ENCODE results near the gene SLC48A1.
"Not testable (repeated sequence)": the region's sequence is repeated elsewhere in the genome, so short reads cannot be mapped to it uniquely, and the experiment has no call there.

The SLC48A1 gene

GRCh38 chr12:47813511-47814196 lies 40.6 kb downstream of the SLC48A1 start:
- DNase-seq = no peak

DNA sequence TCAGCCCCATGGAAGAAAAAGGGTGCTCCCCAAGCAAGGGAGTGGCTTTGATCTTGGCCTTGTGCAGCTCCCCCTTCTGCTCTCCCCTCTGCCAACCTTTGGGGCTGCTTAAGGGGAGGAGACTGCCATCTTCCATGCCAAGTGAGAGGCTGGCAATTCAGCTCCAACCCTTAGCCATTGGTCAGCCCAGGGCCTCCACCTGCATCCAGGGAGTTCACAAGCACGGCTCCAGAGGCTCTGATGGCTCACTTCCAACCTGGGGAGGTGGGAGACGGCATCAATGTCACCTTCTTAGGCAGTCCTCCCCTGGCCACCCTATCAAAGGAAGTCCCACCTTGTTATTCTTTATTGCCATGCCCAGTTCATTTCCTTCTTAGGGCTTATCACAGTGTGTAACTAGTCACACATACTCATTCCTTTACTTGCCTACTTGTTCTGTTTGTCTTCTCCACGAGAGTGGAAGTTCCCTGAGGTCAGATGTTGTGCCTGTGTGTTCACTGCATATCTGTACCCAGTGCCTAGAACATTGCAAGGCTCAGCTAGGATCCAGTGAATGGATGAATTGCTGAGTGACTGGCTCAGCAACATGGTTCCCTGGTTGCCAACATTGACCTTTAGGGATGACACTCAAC lies 41.6 kb downstream of the SLC48A1 start:
- DNase-seq = no peak

GRCh38 chr12:47815447-47815846 lies 42.4 kb downstream of the SLC48A1 start:
- DNase-seq = not testable (repeated sequence)

DNA sequence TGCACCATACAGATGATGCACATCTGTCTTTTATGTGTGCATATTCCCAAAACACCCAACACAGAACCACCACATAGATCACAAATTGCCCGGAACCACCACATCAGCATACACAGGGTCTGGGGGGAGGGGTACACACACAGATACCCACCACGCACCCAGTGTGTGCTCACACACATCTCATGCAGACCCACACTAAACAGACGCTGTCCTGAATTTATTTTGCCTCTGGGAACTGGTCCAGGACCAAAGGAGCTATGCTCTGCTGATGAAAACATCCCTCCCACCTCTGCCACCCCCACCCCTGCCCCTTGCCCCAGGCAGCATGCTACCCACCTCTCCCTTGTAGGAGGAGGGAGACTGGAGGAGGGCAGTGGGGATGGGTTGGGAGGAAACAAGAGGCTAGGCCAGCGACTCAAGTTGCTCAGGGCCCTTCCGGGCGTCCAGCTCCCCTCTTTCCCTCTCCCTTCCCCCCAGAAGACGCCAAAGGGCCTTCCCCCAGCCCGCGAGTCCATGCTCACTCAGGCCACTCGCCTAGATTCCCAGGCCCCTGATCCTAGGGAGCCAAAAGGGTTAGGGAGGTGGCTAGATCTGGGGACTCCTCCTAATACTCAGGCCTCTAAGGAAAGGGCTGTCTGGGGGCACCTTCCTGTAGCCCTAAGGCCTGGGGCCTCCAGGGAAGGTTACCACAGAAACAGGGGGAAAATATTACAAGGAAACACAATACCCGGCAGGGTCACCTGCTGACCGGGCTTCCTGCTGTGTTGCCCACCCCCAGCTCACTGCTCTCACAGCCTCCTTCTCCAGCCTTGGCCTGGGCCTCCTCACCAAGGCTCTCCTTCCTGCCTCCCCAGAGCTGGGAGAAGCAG lies 43.6 kb downstream of the SLC48A1 start:
- no peak for DNase-seq

DNA sequence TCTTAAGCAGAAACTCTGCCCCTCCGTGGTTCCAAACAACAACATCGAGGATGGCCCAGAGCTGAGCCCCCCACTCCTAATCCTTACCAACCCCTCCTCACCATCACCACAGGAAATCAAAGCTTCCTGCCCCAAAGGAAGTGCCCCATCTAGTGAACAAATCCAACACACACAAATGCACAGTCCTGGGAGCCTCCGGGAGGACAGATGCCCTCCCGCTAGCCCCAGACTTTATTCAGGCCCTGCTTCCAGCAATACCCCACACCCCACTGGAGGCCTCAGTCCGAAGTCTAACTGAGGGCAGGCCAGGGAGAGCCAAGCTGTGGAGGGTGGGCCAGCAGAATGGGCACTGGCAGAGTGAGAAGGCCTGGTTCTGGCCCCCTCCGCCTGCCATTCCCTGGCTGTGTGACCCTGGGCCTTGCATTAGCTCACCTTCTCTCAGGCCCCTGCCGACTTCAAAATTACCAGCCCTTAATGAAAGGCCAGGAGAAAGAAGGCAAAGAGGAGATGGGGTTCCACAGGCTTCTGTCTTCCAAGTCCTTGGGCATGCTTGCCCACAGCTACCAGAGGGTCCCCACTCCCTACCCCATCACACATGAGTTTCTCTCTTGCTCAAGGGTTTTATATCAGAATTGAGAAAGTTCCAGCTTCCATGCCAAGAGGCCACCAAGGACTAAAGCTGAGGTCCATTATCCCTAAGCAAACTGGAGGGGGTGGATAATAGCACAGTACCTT lies 44.4 kb downstream of the SLC48A1 start:
- no peak for DNase-seq

- DNase-seq = no peak
Measured at GRCh38 chr12:47818007-47818376, 45.0 kb downstream of the SLC48A1 start.

DNA sequence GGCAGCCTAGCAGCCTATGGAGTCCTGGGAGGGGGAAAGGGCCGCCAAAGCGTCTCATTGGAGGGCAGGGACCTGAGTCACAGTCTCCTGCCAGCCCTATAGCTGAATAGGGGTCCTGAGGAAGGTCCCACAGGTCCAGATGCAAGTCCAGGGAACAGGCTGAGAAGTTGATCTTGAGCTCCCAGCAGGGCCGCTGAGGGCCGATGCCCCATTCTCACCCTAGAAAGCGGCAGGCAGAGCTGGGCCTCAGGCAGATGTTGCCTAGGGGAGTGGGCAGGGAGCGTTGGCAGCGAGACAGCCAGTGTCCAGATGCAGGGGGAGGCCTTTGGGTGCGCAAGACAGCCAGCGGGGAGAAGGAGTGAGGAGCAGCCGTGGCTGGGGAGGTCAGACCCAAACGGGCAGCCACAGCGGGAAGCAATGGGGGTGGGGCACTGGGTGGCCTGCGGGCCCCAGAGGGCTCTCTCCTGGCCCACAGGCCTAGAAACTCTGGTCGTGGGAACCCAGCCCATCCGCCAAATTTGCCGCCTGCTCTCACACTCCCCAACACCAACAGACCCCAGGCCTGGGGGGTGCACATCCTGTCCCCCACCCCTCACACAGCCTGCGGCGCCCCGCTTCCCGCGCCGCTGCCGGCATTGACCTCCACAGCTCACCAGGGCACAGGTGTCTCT lies 45.6 kb downstream of the SLC48A1 start:
- no peak for DNase-seq

- DNase-seq = peak; percentile 32
Measured at GRCh38 chr12:47819138-47819895, 46.3 kb downstream of the SLC48A1 start.

GRCh38 chr12:47819896-47820630 lies 47.0 kb downstream of the SLC48A1 start, which contains the start of gene HDAC7:
HDAC7 (minus strand) TSS chr12:47819903; CDS start chr12:47819785, 118 bp downstream.
- peak; percentile 52 for DNase-seq

- no peak for DNase-seq
Measured at GRCh38 chr12:47820631-47821345, 47.8 kb downstream of the SLC48A1 start.

GRCh38 chr12:47821346-47821706 lies 48.3 kb downstream of the SLC48A1 start:
- no peak for DNase-seq

DNA sequence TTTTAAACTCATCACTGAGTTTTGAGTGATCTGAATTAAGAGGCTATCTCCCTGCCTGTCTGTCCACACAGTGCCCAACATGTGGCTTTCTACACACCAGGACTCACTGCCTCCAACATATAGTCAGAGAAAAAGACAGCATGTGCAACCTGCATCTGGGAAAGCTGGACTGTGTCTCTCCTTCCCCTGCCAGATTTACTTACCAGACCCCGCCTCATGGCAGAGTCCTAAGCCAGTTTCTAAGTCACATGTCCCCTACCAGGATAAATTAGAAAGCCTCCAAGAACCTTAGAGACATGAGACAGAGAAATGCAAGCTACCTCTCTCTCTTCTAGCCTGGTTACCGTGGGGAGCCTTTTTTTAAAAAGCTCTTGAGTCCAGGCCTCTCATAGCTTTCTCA lies 49.4 kb downstream of the SLC48A1 start:
- no peak for DNase-seq

DNA sequence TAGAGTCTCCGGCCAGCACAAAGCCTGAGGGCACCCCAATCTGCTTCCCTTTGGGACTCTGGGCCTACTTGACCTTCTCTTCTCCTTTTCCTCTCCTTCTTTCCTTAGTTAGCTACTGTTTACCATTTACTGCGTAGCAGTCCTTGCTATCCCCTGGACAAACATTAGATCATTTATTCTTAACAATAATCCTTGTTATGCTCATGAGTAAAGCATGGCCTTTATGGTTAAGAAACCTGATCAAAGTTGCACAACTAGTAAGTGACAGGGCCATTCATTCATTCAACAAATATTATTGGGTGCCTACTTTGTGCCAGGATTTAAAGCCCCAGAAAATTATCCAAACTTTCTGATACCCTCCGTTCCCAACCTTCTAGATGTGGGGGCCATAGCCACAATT lies 49.8 kb downstream of the SLC48A1 start:
- DNase-seq = no peak

GRCh38 chr12:47823422-47824086 lies 50.5 kb downstream of the SLC48A1 start:
- DNase-seq = no peak

- no peak for DNase-seq
Measured at GRCh38 chr12:47824198-47824597, 51.2 kb downstream of the SLC48A1 start.

GRCh38 chr12:47824635-47825034 lies 51.6 kb downstream of the SLC48A1 start:
- no peak for DNase-seq

GRCh38 chr12:47825173-47825639 lies 52.2 kb downstream of the SLC48A1 start:
- no peak for DNase-seq

DNA sequence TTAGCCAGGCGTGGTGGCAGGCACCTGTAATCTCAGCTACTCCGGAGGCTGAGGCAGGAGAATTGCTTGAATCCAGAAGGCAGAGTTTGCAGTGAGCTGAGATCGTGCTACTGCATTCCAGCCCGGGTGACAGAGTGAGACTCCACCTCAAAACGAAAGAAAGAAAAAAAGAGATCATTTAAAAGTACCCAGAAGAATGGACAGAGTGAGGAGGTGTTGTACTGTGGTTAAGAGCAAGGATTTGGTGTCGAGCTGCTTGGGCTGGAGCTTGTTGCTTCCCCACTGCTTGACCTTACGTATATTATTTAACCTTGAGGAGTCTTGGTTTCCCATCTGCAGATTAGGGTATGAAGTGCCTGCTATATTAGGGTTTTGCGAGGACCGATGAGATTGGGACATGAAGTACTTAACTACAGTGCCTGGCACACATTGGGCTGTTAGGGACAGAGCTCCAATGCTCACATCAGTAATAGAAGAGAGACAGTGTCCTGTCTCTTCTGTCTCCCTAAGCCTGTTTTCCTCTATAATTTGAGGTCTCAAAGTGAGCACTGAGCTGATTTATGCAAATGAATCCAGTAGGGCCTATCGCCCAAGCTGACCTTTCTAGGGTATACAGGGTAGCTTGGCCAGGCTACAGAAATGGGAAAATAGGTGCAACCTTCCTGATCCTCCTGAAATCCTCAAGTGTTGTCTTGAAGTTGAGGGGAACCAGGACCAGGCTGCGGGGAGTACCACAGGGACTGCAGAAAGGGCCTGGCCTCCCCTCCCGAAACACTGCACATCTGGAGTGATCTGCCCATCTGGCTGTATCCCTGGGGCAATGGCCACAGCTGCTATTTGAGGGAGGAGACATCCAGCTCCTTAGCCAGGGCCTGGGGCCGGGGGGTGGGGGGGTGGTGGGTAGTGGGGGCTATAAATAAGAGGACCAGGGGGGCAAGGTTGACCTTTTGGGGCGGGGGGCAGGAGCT lies 55.3 kb downstream of the SLC48A1 start:
- no peak for DNase-seq

Data from activated gamma-delta T cell (primary cell).